K562 treated with DMSO at 1 percent for 24 hours (cell line): ENCODE measurements around the gene PHRF1. TPM values are rescaled to one million over a fixed set of nuclear protein-coding genes. Genes with fewer than 3 reads are reported as not detected.

Experiments
- total RNA-seq: library from RNA; unstranded; fragments of 300-600 nt; gene quantifications from 2 replicates; pipeline ENCODE4 v1.2.3, GENCODE V29; 2022; ENCODE audit warnings: low read depth; ENCODE audit not compliant: insufficient read depth

PHRF1 gene
- 26.0 TPM in 2 replicates for total RNA-seq

GRCh38 chr11:575996-576768 is at the start of gene PHRF1:
PHRF1 (plus strand) TSS chr11:576470; CDS start chr11:581513, 5,043 bp downstream.

GRCh38 chr11:535519-536454 is 40.5 kb upstream of the PHRF1 start, which contains the start of gene HRAS:
HRAS (minus strand) TSS chr11:535576.

DNA sequence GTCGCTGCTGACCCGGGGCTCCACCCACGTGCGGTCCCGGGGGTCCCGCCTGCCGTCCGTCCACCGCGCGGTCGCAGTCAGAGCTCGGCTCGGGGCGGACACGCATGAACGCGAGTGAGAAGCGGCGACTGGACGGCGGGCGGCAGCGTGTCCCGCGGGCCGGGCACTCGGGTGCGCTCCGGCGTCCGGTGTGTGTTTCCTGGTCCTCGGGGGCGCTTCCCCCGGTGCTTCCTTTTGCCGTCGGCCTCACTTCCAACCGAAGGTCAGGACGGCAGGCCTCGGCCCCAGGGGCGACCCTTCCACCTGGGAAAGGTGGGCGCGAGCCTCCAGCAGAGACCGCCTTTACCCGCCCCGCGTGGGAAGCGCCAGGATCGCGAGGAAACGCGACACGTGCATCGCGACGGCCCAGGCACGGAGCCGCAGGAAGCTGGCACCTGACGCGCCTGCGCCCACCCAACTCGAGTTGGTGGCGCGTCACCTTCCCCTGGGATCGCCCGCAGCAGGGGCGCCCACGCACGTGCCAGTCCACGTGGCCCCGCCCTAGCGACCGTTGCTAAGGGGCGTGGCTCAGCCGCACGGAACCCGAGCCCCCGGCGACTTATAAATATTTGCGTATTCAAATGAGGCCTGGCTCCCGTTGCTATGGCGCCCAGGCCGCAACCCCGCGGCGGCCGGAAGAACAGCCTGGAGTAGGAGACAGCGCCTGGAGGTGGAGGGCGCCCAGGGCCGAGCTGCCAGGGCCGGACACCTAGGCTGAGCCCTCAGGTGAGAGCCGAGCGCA is 39.2 kb upstream of the PHRF1 start, which contains the start of gene LRRC56:
TSS of gene LRRC56 (plus strand) at position 687 of the 781 bp plus-strand sequence. CDS start 3,158 bp downstream, outside the sequence.

GRCh38 chr11:560305-561147 is 15.7 kb upstream of the PHRF1 start, which contains the start of the genes LMNTD2 and RASSF7:
LMNTD2 (minus strand) TSS chr11:560738; CDS start chr11:560716, 22 bp downstream.
RASSF7 (plus strand) TSS chr11:560970; CDS start chr11:561769, 799 bp downstream.

GRCh38 chr11:615504-616319 is 39.4 kb downstream of the PHRF1 start, which contains the start of gene IRF7:
IRF7 (minus strand) TSS chr11:615950; CDS start chr11:615364, 586 bp downstream.

GRCh38 chr11:624705-625635 is 48.7 kb downstream of the PHRF1 start, which contains the start of gene CDHR5:
CDHR5 (minus strand) TSS chr11:624955; CDS start chr11:624902, 53 bp downstream.

GRCh38 chr11:626475-627307 is 50.4 kb downstream of the PHRF1 start, which contains the start of gene SCT:
SCT (minus strand) TSS chr11:627181; CDS start chr11:627143, 38 bp downstream.

DNA sequence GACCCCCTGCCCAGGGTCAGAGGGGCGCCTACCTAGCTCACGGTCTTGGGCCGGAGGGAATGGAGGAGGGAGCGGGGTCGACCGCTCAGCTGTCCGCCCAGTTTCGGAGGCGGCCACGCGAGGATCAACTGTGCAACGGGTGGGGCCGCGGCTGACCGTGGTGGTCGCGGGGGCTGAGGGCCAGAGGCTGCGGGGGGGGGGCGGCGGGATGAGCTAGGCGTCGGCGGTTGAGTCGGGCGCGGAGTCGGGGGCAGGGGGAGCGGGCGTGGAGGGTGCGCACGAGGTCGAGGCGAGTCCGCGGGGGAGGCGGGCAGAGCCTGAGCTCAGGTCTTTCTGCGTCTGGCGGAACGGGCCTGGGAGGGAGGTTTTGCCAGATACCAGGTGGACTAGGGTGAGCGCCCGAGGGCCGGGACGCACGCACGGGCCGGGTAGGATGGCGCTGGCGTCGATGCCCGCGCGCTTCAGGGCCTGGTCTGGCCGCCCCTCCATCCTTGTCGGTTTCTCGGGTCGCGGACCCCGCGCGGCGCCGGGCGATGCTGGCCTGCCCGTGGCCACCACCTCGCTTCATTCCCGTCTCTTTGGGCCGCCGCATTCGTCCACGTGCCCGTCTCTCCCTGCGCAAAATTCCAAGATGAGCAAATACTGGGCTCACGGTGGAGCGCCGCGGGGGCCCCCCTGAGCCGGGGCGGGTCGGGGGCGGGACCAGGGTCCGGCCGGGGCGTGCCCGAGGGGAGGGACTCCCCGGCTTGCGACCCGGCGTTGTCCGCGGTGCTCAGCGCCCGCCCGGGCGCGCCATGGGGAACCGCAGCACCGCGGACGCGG is 60.5 kb downstream of the PHRF1 start, which contains the start of gene DRD4:
TSS of gene DRD4 (plus strand) at position 759 of the 822 bp plus-strand sequence. CDS start at position 795, 36 bp downstream.

Other genes with a start within 250 kb of the PHRF1 start
- gene B4GALNT4, start 207.0 kb upstream of the PHRF1 start, total RNA-seq = 9.3 and 14.9 TPM in 2 replicates
- gene PKP3, start 182.3 kb upstream of the PHRF1 start, total RNA-seq = 76.7 and 82.1 TPM in 2 replicates
- 178 and 181 TPM in 2 replicates for gene SIGIRR, start 161.5 kb upstream of the PHRF1 start, total RNA-seq
- 7.5 and 9.6 TPM in 2 replicates for gene ANO9, start 134.5 kb upstream of the PHRF1 start, total RNA-seq
- gene PTDSS2, start 126.2 kb upstream of the PHRF1 start, total RNA-seq = 55.5 and 69.8 TPM in 2 replicates
- 211 and 239 TPM in 2 replicates for gene RNH1, start 69.2 kb upstream of the PHRF1 start, total RNA-seq
- 49.2 and 65.2 TPM in 2 replicates for gene HRAS, start 40.9 kb upstream of the PHRF1 start, total RNA-seq
- 4.8 and 5.2 TPM in 2 replicates for gene LRRC56, start 38.9 kb upstream of the PHRF1 start, total RNA-seq
- gene LMNTD2, start 15.7 kb upstream of the PHRF1 start, total RNA-seq = 4.7 and 6.5 TPM in 2 replicates
- 67.9 and 72.1 TPM in 2 replicates for gene RASSF7, start 15.5 kb upstream of the PHRF1 start, total RNA-seq
- gene IRF7, start 39.5 kb downstream of the PHRF1 start, total RNA-seq = 52.2 and 58.6 TPM in 2 replicates
- 0.25 and 0.28 TPM in 2 replicates for gene CDHR5, start 48.5 kb downstream of the PHRF1 start, total RNA-seq
- not detected in 2 replicates for gene SCT, start 50.7 kb downstream of the PHRF1 start, total RNA-seq
- 1.0 and 1.1 TPM in 2 replicates for gene DRD4, start 60.8 kb downstream of the PHRF1 start, total RNA-seq
- gene DEAF1, start 118.8 kb downstream of the PHRF1 start, total RNA-seq = 87.3 and 88.1 TPM in 2 replicates
- 21.3 and 25.2 TPM in 2 replicates for gene TMEM80, start 119.3 kb downstream of the PHRF1 start, total RNA-seq
- 7.8 and 11.6 TPM in 2 replicates for gene EPS8L2, start 129.8 kb downstream of the PHRF1 start, total RNA-seq
- gene TALDO1, start 171.0 kb downstream of the PHRF1 start, total RNA-seq = 501 and 539 TPM in 2 replicates
- 71.7 and 110 TPM in 2 replicates for gene GATD1, start 201.0 kb downstream of the PHRF1 start, total RNA-seq
- 1.6 TPM in 1 of 2 replicates, not detected in the other for gene CEND1, start 213.6 kb downstream of the PHRF1 start, total RNA-seq
- gene SLC25A22, start 221.8 kb downstream of the PHRF1 start, total RNA-seq = 35.7 and 42.0 TPM in 2 replicates
- gene PIDD1, start 228.8 kb downstream of the PHRF1 start, total RNA-seq = 29.6 and 32.0 TPM in 2 replicates
- gene RPLP2, start 233.5 kb downstream of the PHRF1 start, total RNA-seq = 1,895 and 1,983 TPM in 2 replicates
- gene PNPLA2, start 242.4 kb downstream of the PHRF1 start, total RNA-seq = 201 and 202 TPM in 2 replicates